Lung (tissue), 12 donors: Measurements from ENCODE around the gene OGG1. TPM values are rescaled to one million over a fixed set of nuclear protein-coding genes. Genes with fewer than 3 reads are reported as not detected.

Experiments used
- ATAC-seq: fragments of 200-7000 bp; cut with Tn5 transposase; one replicate; pipeline ENCODE4 v1.9.1; 2020; ENCODE audit warnings: moderate number of reproducible peaks; ENCODE audit not compliant: insufficient read depth, low FRiP score
- DNase-seq, 3 donors: peaks; one replicate each; pipeline ENCODE4 v3.0.0-alpha.2; 2013 to 2017
- H3K27ac ChIP-seq, 2 donors: one replicate each; pipeline ENCODE4 v1.5.1; 2013; ENCODE audit warnings: mild to moderate bottlenecking in 2 of 2, moderate library complexity in 2 of 2, control low read depth in 1 of 2, inconsistent platforms in 1 of 2, low read depth in 1 of 2, low read length in 1 of 2
- H3K27me3 ChIP-seq, 3 donors: one replicate each; pipeline ENCODE4 v1.5.1; 2013; ENCODE audit warnings: low read length in 2 of 3; ENCODE audit not compliant: control insufficient read depth in 3 of 3, insufficient read depth in 3 of 3
- H3K36me3 ChIP-seq, 4 donors: one replicate each; pipeline ENCODE4 v1.5.1; 2013; ENCODE audit warnings: low read length in 4 of 4, mild to moderate bottlenecking in 1 of 4, moderate library complexity in 1 of 4; ENCODE audit not compliant: control insufficient read depth in 4 of 4, insufficient read depth in 4 of 4
- H3K4me1 ChIP-seq, 5 donors: one replicate each; pipeline ENCODE4 v1.5.1; 2013; ENCODE audit warnings: low read length in 5 of 5, mild to moderate bottlenecking in 2 of 5, moderate library complexity in 1 of 5; ENCODE audit not compliant: control insufficient read depth in 5 of 5, insufficient read depth in 5 of 5
- H3K4me3 ChIP-seq: one replicate; pipeline ENCODE4 v1.5.1; 2013; ENCODE audit warnings: mild to moderate bottlenecking, control low read depth, moderate library complexity
- H3K9ac ChIP-seq, 2 donors: one replicate each; pipeline ENCODE4 v1.5.1; 2013; ENCODE audit warnings: low read length in 2 of 2, control low read depth in 1 of 2; ENCODE audit not compliant: insufficient read depth in 1 of 2
- H3K9me3 ChIP-seq, 4 donors: one replicate each; pipeline ENCODE4 v1.5.1; 2013; ENCODE audit warnings: low read length in 3 of 4, mild to moderate bottlenecking in 1 of 4, moderate library complexity in 1 of 4; ENCODE audit not compliant: control insufficient read depth in 4 of 4, insufficient read depth in 3 of 4
- CTCF ChIP-seq: IDR thresholded peaks from 2 replicates; pipeline ENCODE4 v1.5.1; 2012; ENCODE audit warnings: mild to moderate bottlenecking; ENCODE audit errors: control extremely low read depth, extremely low read depth
- WGBS, 2 donors: extraction: QIAGEN DNeasy Blood & Tissue Kit; methylation state at CpG; one replicate each; pipeline ENCODE4 v1.1.7; 2013; 5-methylcytosine and 5-hydroxymethylcytosine counted together
- polyA plus RNA-seq, 2 donors: library from polyadenylated mRNA; stranded (reverse); fragments of 200-250 nt; gene quantifications; one replicate each; pipeline ENCODE4 v1.2.1, GENCODE V29; 2013
- total RNA-seq, 2 donors: library from RNA; depleted of rRNA in 1 of 2; stranded (reverse); fragments of >200 nt in 1 of 2; gene quantifications; one replicate each; pipeline ENCODE4 v1.2.1, GENCODE V29; 2014 to 2021
- donor health status: control.
- donor health status: control.
- donor health status: Bipolar disorder and iron deficiency.
- donor health status: healthy.
- donor health status: DM: yes; HTN: yes; CAD: no.

The OGG1 gene
- total and polyA plus RNA-seq, 4 donors, result 13.2 to 31.2 (median 23.3) TPM

GRCh38 chr3:9779075-9779593, 29.4 kb downstream of the OGG1 start:
- no peak overlapping the region for H3K27ac ChIP-seq
- no peaks in the 10 kb centered on the region for H3K27me3 ChIP-seq
- DNase-seq (no peak), ATAC-seq (no peak)
- peaks cover 0 to 3% (median 0%) of the 10 kb centered on the region in 5 donors for H3K4me1 ChIP-seq
- WGBS, 2 donors, result 30 to 73% methylated on average over 6 of the region's 6 CpGs
- no peaks in the 10 kb centered on the region for H3K9me3 ChIP-seq
- H3K9ac ChIP-seq, result no peak overlapping the region
- H3K36me3 ChIP-seq, result peaks cover 7 to 20% (median 15%) of the 10 kb centered on the region in 4 donors
- no peak overlapping the region for H3K4me3 ChIP-seq
- no peak for TF ChIP-seq CTCF

GRCh38 chr3:9779721-9780457, 30.1 kb downstream of the OGG1 start:
- no peak overlapping the region for H3K4me3 ChIP-seq
- DNase-seq, result no peak
- peak; percentile 31 for ATAC-seq
- 25 to 59% methylated on average over 8 of the region's 8 CpGs for WGBS, 2 donors
- H3K27me3 ChIP-seq, result no peaks in the 10 kb centered on the region
- peaks cover 7 to 21% (median 17%) of the 10 kb centered on the region in 4 donors for H3K36me3 ChIP-seq
- H3K4me1 ChIP-seq, result peaks cover 0 to 3% (median 0%) of the 10 kb centered on the region in 5 donors
- peak overlapping the region in 1 of 2 donors; percentile 34 for H3K27ac ChIP-seq
- TF ChIP-seq CTCF, result no peak
- H3K9ac ChIP-seq, result no peak overlapping the region
- H3K9me3 ChIP-seq, result no peaks in the 10 kb centered on the region

- H3K27ac ChIP-seq, result peak overlapping the region in 1 of 2 donors; percentile 34
- 38 to 71% methylated on average over 10 of the region's 10 CpGs for WGBS, 2 donors
- TF ChIP-seq CTCF, result no peak
- H3K4me1 ChIP-seq, result peaks cover 0 to 3% (median 0%) of the 10 kb centered on the region in 5 donors
- H3K27me3 ChIP-seq, result no peaks in the 10 kb centered on the region
- H3K36me3 ChIP-seq, result peaks cover 7 to 24% (median 22%) of the 10 kb centered on the region in 4 donors
- no peaks in the 10 kb centered on the region for H3K9me3 ChIP-seq
- DNase-seq (no peak), ATAC-seq (no peak)
- H3K4me3 ChIP-seq, result no peak overlapping the region
- no peak overlapping the region for H3K9ac ChIP-seq
Measured at GRCh38 chr3:9780458-9780812, 30.7 kb downstream of the OGG1 start.
